Activated CD4-positive, alpha-beta T cell treated with anti-CD3 and anti-CD28 coated beads, Interleukin-2, amount 10 ng/mL, durations not matched to agents 24 days and 14 days (primary cell): Measurements from ENCODE around the gene C1orf21. TPM values are rescaled to one million over a fixed set of nuclear protein-coding genes. Genes with fewer than 3 reads are reported as not detected.

ENCODE experiments used
- DNase-seq: peaks from one replicate; pipeline ENCODE4 v3.0.0; 2022
- H3K27ac Mint-ChIP-seq: one replicate; pipeline ENCODE4 v1.8.0; 2022; ENCODE audit warnings: mild to moderate bottlenecking, mixed read lengths
- H3K27me3 Mint-ChIP-seq: one replicate; pipeline ENCODE4 v1.8.0; 2022; ENCODE audit warnings: mixed read lengths
- H3K36me3 Mint-ChIP-seq: one replicate; pipeline ENCODE4 v1.8.0; 2022; ENCODE audit warnings: low read depth, mild to moderate bottlenecking, mixed read lengths
- H3K4me1 Mint-ChIP-seq: one replicate; pipeline ENCODE4 v1.8.0; 2021; ENCODE audit warnings: mixed read lengths
- H3K4me3 Mint-ChIP-seq: one replicate; pipeline ENCODE4 v1.8.0; 2022; ENCODE audit warnings: mild to moderate bottlenecking, moderate library complexity, mixed read lengths
- H3K9me3 Mint-ChIP-seq: one replicate; pipeline ENCODE4 v1.8.0; 2021; ENCODE audit warnings: mixed read lengths
- intact Hi-C: fragments of 100-400 bp; cut with micrococcal nuclease; formaldehyde crosslinking; loops from one replicate; pipeline ENCODE4 v1.15.1; 2023
- total RNA-seq: library from RNA; stranded (reverse); gene quantifications from 2 replicates; pipeline ENCODE4 v1.2.3, GENCODE V29; 2022

Gene C1orf21
- total RNA-seq, 1 donor from 2014 or later = 2.5 TPM

GRCh38 chr1:184574588-184574987 lies 187.8 kb downstream of the C1orf21 start:
- no peaks in the 10 kb centered on the region for H3K4me1 Mint-ChIP-seq
- H3K27me3 Mint-ChIP-seq = no peaks in the 10 kb centered on the region
- H3K27ac Mint-ChIP-seq = no peak overlapping the region
- no peak overlapping the region for H3K4me3 Mint-ChIP-seq
- no peaks in the 10 kb centered on the region for H3K9me3 Mint-ChIP-seq
- H3K36me3 Mint-ChIP-seq = no peaks in the 10 kb centered on the region
- no peak for DNase-seq
- intact Hi-C loops = no loop called here

GRCh38 chr1:184576822-184577221 lies 190.0 kb downstream of the C1orf21 start:
- no peaks in the 10 kb centered on the region for H3K9me3 Mint-ChIP-seq
- H3K27me3 Mint-ChIP-seq = peaks cover under 1% of the 10 kb centered on the region
- H3K27ac Mint-ChIP-seq = no peak overlapping the region
- H3K4me1 Mint-ChIP-seq = no peaks in the 10 kb centered on the region
- no peak for DNase-seq
- H3K36me3 Mint-ChIP-seq = no peaks in the 10 kb centered on the region
- intact Hi-C loops = no loop called here
- no peak overlapping the region for H3K4me3 Mint-ChIP-seq

DNA sequence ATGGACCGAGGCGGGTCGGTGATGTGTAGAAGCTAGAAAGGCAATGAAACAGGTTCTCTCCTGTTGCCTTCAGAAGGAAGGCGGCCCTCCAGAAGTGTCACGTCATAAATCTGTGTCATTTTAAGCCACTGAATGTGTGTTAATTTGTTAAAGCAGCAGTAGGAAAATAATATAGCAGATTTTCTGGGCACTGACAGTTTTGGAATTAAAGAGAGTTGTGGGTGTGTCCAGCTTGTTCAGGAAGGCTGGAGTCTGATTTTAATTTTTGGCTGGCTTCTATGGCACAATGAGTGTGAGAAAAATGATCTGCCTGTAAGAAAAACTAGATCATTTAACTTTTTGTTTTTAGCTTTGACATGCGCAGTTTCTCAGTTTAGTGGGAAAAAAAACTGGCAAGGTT lies 190.5 kb downstream of the C1orf21 start:
- intact Hi-C loops = no loop called here

GRCh38 chr1:184582411-184582810 lies 195.6 kb downstream of the C1orf21 start:
- H3K4me1 Mint-ChIP-seq = no peaks in the 10 kb centered on the region
- H3K36me3 Mint-ChIP-seq = no peaks in the 10 kb centered on the region
- DNase-seq = no peak
- no peak overlapping the region for H3K27ac Mint-ChIP-seq
- intact Hi-C loops = no loop called here
- peaks cover 3% of the 10 kb centered on the region for H3K27me3 Mint-ChIP-seq
- no peak overlapping the region for H3K4me3 Mint-ChIP-seq
- no peaks in the 10 kb centered on the region for H3K9me3 Mint-ChIP-seq

More for the DNA sequence above, 190.5 kb downstream of the C1orf21 start:
- no peaks in the 10 kb centered on the region for H3K9me3 Mint-ChIP-seq
- peaks cover 1% of the 10 kb centered on the region for H3K27me3 Mint-ChIP-seq
- no peak overlapping the region for H3K4me3 Mint-ChIP-seq
- H3K27ac Mint-ChIP-seq = no peak overlapping the region
- no peaks in the 10 kb centered on the region for H3K36me3 Mint-ChIP-seq
- DNase-seq = no peak
- no peaks in the 10 kb centered on the region for H3K4me1 Mint-ChIP-seq

DNA sequence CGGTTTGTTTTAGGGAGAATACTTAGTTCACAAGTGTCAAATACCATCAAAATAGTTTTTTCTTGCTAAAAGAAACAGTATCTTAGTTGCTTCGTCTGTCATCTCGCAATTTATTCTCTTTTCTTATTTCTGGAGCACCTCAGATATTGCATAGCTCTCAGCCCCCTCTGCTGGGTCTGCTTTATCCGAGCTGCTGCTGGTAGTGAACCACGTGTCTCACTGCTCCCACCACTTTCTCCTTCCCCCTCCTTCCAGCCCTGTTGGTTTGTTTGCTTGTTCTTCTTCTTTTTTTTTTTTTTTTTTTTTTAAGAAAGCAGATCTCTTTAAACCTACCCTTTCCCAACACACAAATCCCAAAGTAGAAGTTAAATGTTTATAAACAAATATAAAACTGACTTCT lies 197.0 kb downstream of the C1orf21 start:
- DNase-seq = no peak
- H3K4me1 Mint-ChIP-seq = no peaks in the 10 kb centered on the region
- peaks cover 3% of the 10 kb centered on the region for H3K27me3 Mint-ChIP-seq
- H3K27ac Mint-ChIP-seq = no peak overlapping the region
- no peaks in the 10 kb centered on the region for H3K36me3 Mint-ChIP-seq
- H3K4me3 Mint-ChIP-seq = no peak overlapping the region
- intact Hi-C loops = no loop called here
- H3K9me3 Mint-ChIP-seq = no peaks in the 10 kb centered on the region

DNA sequence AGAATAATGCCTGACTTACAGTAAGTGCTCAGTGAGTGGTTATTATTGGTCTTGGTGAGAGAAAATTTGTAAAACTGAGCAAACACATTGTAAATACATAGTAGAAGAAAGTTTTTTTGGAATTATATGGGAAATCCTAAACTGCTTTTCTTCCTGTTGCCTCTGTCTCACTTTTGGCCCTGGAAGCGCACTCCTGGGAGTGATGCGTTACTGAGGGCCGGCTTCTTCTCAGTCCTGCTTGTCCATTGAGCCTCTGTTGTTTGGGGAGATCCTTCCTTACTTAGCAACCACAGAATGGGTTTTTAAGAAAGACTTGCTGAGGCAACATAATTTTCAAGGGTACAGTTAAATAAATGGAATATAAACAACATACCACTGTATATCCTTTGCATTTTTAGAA lies 201.9 kb downstream of the C1orf21 start:
- intact Hi-C loops = no loop called here
- Mint-ChIP-seq H3K4me1 (no peaks in the 10 kb centered on the region), H3K27ac (no peak overlapping the region), H3K27me3 (peaks cover 3% of the 10 kb centered on the region), H3K9me3 (no peaks in the 10 kb centered on the region), H3K36me3 (no peaks in the 10 kb centered on the region), H3K4me3 (no peak overlapping the region)
- no peak for DNase-seq

DNA sequence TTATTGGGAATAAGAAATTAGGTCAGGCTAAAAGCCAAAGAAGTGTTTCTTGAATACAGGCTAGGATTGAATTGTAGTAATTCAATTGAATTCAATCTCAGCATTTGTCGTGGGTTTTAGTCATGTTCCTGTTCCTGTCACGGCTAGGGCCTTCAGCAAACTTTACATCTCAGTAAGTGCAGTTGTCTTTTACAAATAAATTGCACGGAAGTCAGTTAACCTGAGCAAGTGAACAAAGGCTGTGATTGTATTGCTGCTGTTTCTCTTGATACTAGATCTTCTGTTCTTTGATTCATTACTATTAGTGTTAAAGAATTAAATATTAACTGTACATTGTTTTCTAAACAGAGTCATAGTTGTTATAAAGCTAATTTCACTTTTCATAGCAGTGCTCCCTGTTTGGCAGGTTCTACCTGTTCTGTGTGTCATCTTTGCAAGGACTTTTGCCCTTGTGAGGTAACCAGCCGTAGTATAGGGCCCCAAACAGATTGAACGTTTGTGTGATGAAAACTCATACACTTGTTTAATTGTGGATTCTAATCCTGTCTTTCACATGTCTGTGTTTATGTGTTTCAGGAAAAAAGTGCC lies 203.4 kb downstream of the C1orf21 start:
- H3K9me3 Mint-ChIP-seq = no peaks in the 10 kb centered on the region
- DNase-seq = no peak
- H3K36me3 Mint-ChIP-seq = no peaks in the 10 kb centered on the region
- intact Hi-C loops = no loop called here
- no peak overlapping the region for H3K4me3 Mint-ChIP-seq
- H3K27ac Mint-ChIP-seq = no peak overlapping the region
- H3K27me3 Mint-ChIP-seq = peaks cover 3% of the 10 kb centered on the region
- no peaks in the 10 kb centered on the region for H3K4me1 Mint-ChIP-seq

DNA sequence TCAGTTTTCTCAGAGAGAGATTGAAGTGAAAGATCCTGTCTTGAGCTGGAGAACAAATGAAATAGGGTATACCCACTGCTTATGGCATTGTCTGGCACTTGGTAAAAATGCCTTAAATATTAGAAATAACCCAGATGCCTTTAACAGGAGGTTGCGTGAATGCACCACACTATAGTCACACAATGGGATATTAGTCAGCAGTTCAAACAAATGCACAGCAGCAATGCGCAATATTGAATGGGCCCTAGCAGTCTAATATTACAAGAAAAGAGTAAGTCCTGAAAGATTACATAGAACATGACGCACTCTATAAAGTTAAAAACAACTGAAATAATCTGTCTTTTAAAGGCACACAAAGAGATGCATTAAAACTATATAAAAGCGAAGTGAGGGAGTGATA lies 206.8 kb downstream of the C1orf21 start:
- H3K27ac Mint-ChIP-seq = no peak overlapping the region
- H3K36me3 Mint-ChIP-seq = no peaks in the 10 kb centered on the region
- intact Hi-C loops = no loop called here
- no peak for DNase-seq
- peaks cover 2% of the 10 kb centered on the region for H3K27me3 Mint-ChIP-seq
- no peaks in the 10 kb centered on the region for H3K4me1 Mint-ChIP-seq
- H3K4me3 Mint-ChIP-seq = no peak overlapping the region
- H3K9me3 Mint-ChIP-seq = no peaks in the 10 kb centered on the region

- no peak overlapping the region for H3K4me3 Mint-ChIP-seq
- no peaks in the 10 kb centered on the region for H3K9me3 Mint-ChIP-seq
- intact Hi-C loops = no loop called here
- H3K4me1 Mint-ChIP-seq = no peaks in the 10 kb centered on the region
- H3K27ac Mint-ChIP-seq = no peak overlapping the region
- peaks cover under 1% of the 10 kb centered on the region for H3K27me3 Mint-ChIP-seq
- DNase-seq = no peak
- no peaks in the 10 kb centered on the region for H3K36me3 Mint-ChIP-seq
These were observed 208.8 kb downstream of the C1orf21 start for GRCh38 chr1:184595596-184595995.

- H3K4me1 Mint-ChIP-seq = no peaks in the 10 kb centered on the region
- H3K4me3 Mint-ChIP-seq = no peak overlapping the region
- no peaks in the 10 kb centered on the region for H3K36me3 Mint-ChIP-seq
- DNase-seq = no peak
- no peaks in the 10 kb centered on the region for H3K9me3 Mint-ChIP-seq
- intact Hi-C loops = no loop called here
- H3K27me3 Mint-ChIP-seq = peaks cover 3% of the 10 kb centered on the region
- no peak overlapping the region for H3K27ac Mint-ChIP-seq
These were observed 210.3 kb downstream of the C1orf21 start for GRCh38 chr1:184596950-184597645.

- no peak for DNase-seq
These were observed 211.0 kb downstream of the C1orf21 start for GRCh38 chr1:184597650-184598357.

DNA sequence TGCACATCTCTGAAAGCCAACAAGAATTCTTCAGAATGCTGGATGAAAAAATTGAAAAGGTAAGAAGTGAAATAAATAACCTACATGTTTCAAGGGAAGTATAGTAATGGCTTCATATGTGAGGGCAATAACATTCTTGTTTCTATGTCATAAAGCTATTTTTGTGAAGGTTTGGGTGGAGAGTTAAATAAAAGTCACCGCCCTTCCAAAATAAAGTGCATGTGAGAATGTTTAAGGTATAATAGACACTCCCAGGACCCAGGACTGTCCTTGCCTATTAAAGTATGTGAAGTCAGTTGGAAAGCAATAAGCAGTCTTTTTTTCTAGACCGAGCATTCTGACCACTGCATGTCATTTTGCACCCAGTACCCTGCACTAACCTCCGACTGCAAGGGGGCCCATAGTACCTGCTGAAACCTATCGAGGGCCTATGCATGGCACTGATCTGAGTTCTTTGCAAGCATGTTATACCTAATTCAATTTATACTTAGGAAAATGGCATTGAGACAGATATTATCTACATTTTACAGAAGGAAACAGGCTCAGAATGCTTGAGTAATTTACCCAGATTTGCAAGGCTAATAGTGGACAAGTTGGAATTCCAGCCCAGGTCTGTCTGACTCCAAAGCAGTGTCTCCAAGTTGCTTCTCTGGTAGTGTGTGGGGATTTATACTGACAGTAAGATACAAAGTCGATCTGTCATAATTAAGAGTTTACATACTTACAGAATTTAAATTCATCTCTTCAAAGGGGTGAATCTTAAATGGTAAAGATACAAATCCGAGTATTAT lies 211.8 kb downstream of the C1orf21 start:
- no peak overlapping the region for H3K27ac Mint-ChIP-seq
- H3K36me3 Mint-ChIP-seq = no peaks in the 10 kb centered on the region
- no peaks in the 10 kb centered on the region for H3K4me1 Mint-ChIP-seq
- no peaks in the 10 kb centered on the region for H3K9me3 Mint-ChIP-seq
- DNase-seq = no peak
- H3K27me3 Mint-ChIP-seq = peaks cover 3% of the 10 kb centered on the region
- H3K4me3 Mint-ChIP-seq = no peak overlapping the region
- intact Hi-C loops = no loop called here

More at GRCh38 chr1:184597650-184598357, 211.0 kb downstream of the C1orf21 start:
- Mint-ChIP-seq H3K4me1 (no peaks in the 10 kb centered on the region), H3K27ac (no peak overlapping the region), H3K27me3 (peaks cover 3% of the 10 kb centered on the region), H3K9me3 (no peaks in the 10 kb centered on the region), H3K36me3 (no peaks in the 10 kb centered on the region), H3K4me3 (no peak overlapping the region)
- intact Hi-C loops = no loop called here

GRCh38 chr1:184604152-184604900 lies 217.5 kb downstream of the C1orf21 start:
- Mint-ChIP-seq H3K4me3 (no peak overlapping the region), H3K36me3 (no peaks in the 10 kb centered on the region)
- intact Hi-C loops = no loop called here

More at GRCh38 chr1:184604152-184604900, 217.5 kb downstream of the C1orf21 start:
- H3K4me1 Mint-ChIP-seq = no peaks in the 10 kb centered on the region
- no peaks in the 10 kb centered on the region for H3K9me3 Mint-ChIP-seq
- H3K27ac Mint-ChIP-seq = no peak overlapping the region
- no peak for DNase-seq
- H3K27me3 Mint-ChIP-seq = peaks cover 7% of the 10 kb centered on the region
